ENCODE measurements around the gene CASP9. TPM values are rescaled to one million over a fixed set of nuclear protein-coding genes. Genes with fewer than 3 reads are reported as not detected.

The CASP9 gene
- total RNA-seq, 1 experiment from 2014 or later = 15.9 TPM

DNA sequence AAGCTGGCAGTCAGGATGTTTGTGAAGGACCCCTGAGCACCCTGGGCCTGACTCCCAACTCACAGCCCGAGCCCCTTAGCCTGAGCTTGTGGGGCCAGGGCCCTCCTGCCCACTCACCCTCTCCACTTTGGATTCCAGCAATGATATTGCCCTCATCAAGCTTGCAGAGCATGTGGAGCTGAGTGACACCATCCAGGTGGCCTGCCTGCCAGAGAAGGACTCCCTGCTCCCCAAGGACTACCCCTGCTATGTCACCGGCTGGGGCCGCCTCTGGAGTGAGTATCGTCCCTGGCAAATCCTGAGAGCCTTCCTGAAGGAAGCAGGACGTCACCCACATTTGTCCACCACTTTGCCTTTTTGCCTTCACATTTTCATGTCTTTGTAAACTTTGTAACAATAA, 80.7 kb downstream of the CASP9 start:
- Histone ChIP-seq H2AFZ (ENCODE audit: low read length) (no peak overlapping the region), H3K18ac (ENCODE audit: insufficient read length, low read depth, low read length) (no peak overlapping the region), H3K14ac (ENCODE audit: insufficient read depth, low read length) (no peak overlapping the region), H3K9ac (ENCODE audit: extremely low read depth, insufficient read length, low read length) (no peak overlapping the region), H3K27me3 (ENCODE audit: insufficient read depth, low read length) (no peaks in the 10 kb centered on the region), H2BK15ac (ENCODE audit: low read depth, low read length) (no peak overlapping the region), H3K23ac (ENCODE audit: insufficient read length, low read depth, low read length) (no peak overlapping the region), H2AK5ac (ENCODE audit: insufficient read length, low read length) (no peak overlapping the region), H4K91ac (ENCODE audit: insufficient read length, low read depth, low read length) (no peak overlapping the region), H4K20me1 (ENCODE audit: control insufficient read depth, insufficient read depth, insufficient read length) (no peaks in the 10 kb centered on the region), H2BK20ac (ENCODE audit: low read depth, low read length, poor library complexity, severe bottlenecking) (no peak overlapping the region), H3K79me2 (ENCODE audit: insufficient read depth, low read length) (no peaks in the 10 kb centered on the region), H2BK12ac (ENCODE audit: insufficient read length, low read depth, low read length) (no peak overlapping the region), H3K4ac (ENCODE audit: low read depth, low read length) (no peak overlapping the region), H4K8ac (replicated peaks; ENCODE audit: insufficient read length, low read depth, low read length) (no peak overlapping the region), H3K23me2 (ENCODE audit: insufficient read length, low read depth, low read length, poor library complexity, severe bottlenecking) (no peaks in the 10 kb centered on the region), H3K27ac (ENCODE audit: insufficient read length, low read depth, low read length) (no peak overlapping the region), H4K5ac (ENCODE audit: insufficient read length, low read depth, low read length) (no peak overlapping the region), H3K56ac (ENCODE audit: insufficient read length, low read depth, low read length) (no peak overlapping the region), H3K4me1 (ENCODE audit: insufficient read depth, low read length) (no peaks in the 10 kb centered on the region), H2BK120ac (ENCODE audit: low read depth, low read length, poor library complexity, severe bottlenecking) (no peak overlapping the region), H3K4me2 (ENCODE audit: insufficient read depth, insufficient read length, low read length) (no peak overlapping the region), H3K79me1 (ENCODE audit: insufficient read depth, low read depth, low read length, poor library complexity, severe bottlenecking) (no peaks in the 10 kb centered on the region), H3K9me3 (ENCODE audit: control insufficient read depth, low read depth, low read length) (no peaks in the 10 kb centered on the region), H3T11ph (ENCODE audit: low read length) (no peak overlapping the region), H2BK5ac (ENCODE audit: insufficient read length, low read length) (no peak overlapping the region)
- WGBS (ENCODE audit: extremely low coverage, insufficient read length, low lambda C conversion rate) = no CpG with 5 or more reads among the region's 5 CpGs
- no peak for TF ChIP-seq CTCF (conservative IDR thresholded peaks at IDR 0.05)
- Mint-ChIP-seq H3K4me3 (no peak overlapping the region), H3K36me3 (ENCODE audit: insufficient read depth in 1 of 3, low read depth in 3 of 3) (no peaks in the 10 kb centered on the region), H3K4me1 (no peaks in the 10 kb centered on the region), H3K27ac (no peak overlapping the region), H3K9me3 (no peaks in the 10 kb centered on the region; a peak in 1 of 5 replicates), H3K27me3 (ENCODE audit: low read depth) (peaks cover 6% of the 10 kb centered on the region)
- no peak for DNase-seq
